GM12874 (cell line): ENCODE results near the gene KCNJ15.

Experiments used
- CTCF ChIP-seq: IDR thresholded peaks from 2 replicates; pipeline ENCODE4 v1.5.1; 2011; ENCODE audit warnings: low read depth, mild to moderate bottlenecking, control low read depth, low read length, moderate library complexity; ENCODE audit not compliant: insufficient read depth

The KCNJ15 gene

GRCh38 chr21:38223893-38224540, 32.8 kb upstream of the KCNJ15 start:
- TF ChIP-seq CTCF, result no peak

DNA sequence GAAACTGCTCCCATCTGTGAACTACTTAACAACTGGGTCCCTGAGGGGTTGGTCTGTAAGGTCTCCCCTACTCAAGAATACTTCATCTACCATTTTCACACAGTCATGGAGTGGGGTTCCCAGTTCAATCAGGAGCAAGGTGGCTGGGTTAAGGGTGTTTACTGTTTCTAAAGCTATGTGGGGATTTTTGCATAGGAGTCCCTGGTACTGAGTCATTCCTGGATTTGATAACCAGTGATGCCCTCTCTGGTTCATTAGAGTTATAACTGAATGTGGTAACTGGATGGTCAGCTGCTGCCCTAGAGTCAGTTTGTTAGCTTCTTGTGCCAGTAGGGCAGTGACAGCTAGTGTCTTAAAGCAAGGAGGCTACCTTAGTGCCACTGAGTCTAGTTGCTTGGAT, 29.4 kb upstream of the KCNJ15 start:
- TF ChIP-seq CTCF, result no peak

GRCh38 chr21:38228115-38228514, 28.7 kb upstream of the KCNJ15 start:
- no peak for TF ChIP-seq CTCF

DNA sequence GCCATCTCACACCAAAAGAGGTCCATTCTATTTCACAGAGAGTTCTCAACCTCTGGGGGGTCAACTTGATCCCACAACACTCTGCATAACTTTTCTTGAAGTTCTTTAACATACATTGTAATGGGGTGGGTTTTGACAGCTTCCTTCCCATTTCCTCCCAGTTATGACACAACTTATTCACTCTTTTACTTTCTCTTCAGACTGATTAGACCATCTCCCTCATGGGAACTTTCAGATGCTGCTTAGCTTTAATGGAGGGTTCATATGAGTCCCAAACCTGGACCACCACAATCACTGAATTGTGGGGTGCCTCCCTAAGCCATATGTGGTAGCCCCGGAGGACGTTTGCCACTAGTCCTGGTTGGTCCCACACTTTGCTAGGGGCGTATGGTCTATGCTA, 28.3 kb upstream of the KCNJ15 start:
- no peak for TF ChIP-seq CTCF

- TF ChIP-seq CTCF, result no peak
These were observed 27.4 kb upstream of the KCNJ15 start for GRCh38 chr21:38229260-38229877.

- no peak for TF ChIP-seq CTCF
These were observed 22.2 kb upstream of the KCNJ15 start for GRCh38 chr21:38234395-38235142.

DNA sequence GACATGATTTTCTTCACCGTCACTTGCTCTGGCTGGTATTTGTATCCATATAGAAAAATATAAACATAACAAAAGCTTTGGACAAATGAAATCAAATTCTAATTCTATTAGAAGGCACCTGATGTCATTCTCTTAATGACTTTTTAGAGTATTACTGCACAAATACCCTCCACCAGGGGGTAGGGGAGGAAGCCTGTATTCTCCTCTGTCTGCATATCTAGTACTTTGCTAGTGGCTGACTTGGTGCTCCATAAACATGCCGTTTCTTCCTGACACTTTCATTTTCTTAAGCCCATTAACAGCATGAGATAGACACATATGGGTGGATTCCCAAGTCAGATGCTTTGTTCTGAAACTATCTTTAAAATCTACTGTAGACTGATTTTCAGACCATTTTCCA, 20.6 kb upstream of the KCNJ15 start:
- TF ChIP-seq CTCF, result no peak
